GM10248 (cell line): ENCODE results near the gene AGER.

Source experiments
- CTCF ChIA-PET: fragments of 300-600 bp; sonication (Branson Sonifier 250); formaldehyde crosslinking; extraction: SDS; loops from one replicate; lab custom pipeline; 2021; ENCODE audit warnings: antibody characterized with exemption; lab: Yijun Ruan, JAX
- POLR2A ChIA-PET: fragments of 350-650 bp; sonication (Branson Sonifier 250); formaldehyde crosslinking; extraction: SDS; loops from one replicate; lab custom pipeline; 2020; ENCODE audit warnings: antibody characterized with exemption; lab: Yijun Ruan, JAX
- DNase-seq: peaks from one replicate; pipeline ENCODE4 v3.0.0; 2012; ENCODE audit errors: extremely low spot score
- TF ChIP-seq, protein P1 (sequence below): IDR thresholded peaks from 2 replicates; pipeline ENCODE4 v1.5.1; 2012; ENCODE audit warnings: mild to moderate bottlenecking, low read depth; ENCODE audit errors: extremely low read depth, missing control alignments, control extremely low read depth

AGER gene

GRCh38 chr6:32175322-32175710 is 8.7 kb downstream of the AGER start:
- ChIA-PET POLR2A (no interaction called here), CTCF (no interaction called here)
- no peak for DNase-seq
- TF ChIP-seq, protein P1, sequence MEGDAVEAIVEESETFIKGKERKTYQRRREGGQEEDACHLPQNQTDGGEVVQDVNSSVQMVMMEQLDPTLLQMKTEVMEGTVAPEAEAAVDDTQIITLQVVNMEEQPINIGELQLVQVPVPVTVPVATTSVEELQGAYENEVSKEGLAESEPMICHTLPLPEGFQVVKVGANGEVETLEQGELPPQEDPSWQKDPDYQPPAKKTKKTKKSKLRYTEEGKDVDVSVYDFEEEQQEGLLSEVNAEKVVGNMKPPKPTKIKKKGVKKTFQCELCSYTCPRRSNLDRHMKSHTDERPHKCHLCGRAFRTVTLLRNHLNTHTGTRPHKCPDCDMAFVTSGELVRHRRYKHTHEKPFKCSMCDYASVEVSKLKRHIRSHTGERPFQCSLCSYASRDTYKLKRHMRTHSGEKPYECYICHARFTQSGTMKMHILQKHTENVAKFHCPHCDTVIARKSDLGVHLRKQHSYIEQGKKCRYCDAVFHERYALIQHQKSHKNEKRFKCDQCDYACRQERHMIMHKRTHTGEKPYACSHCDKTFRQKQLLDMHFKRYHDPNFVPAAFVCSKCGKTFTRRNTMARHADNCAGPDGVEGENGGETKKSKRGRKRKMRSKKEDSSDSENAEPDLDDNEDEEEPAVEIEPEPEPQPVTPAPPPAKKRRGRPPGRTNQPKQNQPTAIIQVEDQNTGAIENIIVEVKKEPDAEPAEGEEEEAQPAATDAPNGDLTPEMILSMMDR, result no peak

DNA sequence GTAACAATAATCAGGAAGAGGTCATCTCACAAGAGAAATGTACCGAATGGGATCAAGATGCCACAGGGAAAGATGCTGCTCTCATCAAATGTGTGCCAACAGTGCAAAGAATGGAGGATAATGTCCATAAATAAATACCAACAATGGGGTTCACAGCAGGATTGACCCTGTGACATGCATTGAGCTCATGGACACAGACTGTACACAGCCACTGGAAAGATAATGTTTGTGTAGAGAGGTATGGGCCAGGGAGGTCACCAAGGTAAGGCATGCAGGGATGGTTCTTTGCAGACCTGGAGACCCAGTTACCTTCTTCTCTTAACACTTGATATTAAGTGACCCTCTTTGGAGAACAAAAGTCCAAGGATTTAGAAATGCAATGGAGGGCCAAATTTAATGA is 9.6 kb downstream of the AGER start:
- TF ChIP-seq, protein P1, result no peak
- no peak for DNase-seq
- ChIA-PET CTCF (no interaction called here), POLR2A (no interaction called here)

GRCh38 chr6:32173051-32173727 is 10.9 kb downstream of the AGER start:
- DNase-seq, result no peak
- CTCF ChIA-PET, result no interaction called here
- POLR2A ChIA-PET, result no interaction called here
- TF ChIP-seq, protein P1, result no peak

DNA sequence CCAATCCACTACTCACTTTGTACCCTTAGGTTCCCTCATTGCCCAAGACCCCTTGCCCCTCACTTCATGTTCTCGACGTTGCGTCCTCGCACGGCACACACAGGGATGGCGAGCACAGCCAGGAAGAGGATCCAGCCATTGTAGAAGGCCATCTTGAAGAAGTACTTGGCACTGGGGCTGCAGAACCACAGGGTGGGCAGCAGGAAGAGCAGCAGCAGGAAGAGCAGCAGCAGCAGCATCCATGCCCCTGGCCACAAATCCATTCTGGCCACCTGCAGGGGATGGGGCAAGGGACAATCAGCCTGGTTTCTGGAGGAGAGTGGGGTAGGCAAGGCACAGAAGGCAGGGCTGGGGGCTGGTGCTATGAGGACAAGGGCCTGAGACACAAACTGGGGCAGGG is 12.8 kb downstream of the AGER start:
- POLR2A ChIA-PET, result no interaction called here
- no peak for DNase-seq
- CTCF ChIA-PET, result interaction anchor here (1.1 to 1.4 kb wide), 2 partner anchors 24 to 53 kb away, joined by 4 read pairs; no protein-coding TSS in a partner anchor
- TF ChIP-seq, protein P1, result no peak

DNA sequence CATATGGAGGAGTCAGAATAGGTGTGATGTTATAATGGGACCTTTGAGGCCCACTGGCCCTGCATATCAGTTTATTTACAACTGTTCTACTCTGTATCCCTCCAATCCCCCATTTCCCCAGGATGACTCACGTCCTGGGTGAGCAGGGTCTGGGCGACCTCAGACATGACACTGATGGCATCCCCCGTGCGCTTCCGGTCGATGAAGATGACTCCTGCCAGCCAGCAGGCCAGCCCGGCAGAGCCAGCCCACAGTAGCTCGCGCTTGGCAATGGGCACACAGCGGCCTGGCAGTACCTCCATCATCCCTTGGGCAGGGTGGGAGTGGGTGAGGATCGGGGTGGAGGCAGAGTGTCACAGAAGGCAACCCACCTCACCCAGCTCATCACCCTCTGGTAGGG is 13.8 kb downstream of the AGER start:
- CTCF ChIA-PET, result no interaction called here
- TF ChIP-seq, protein P1, result no peak
- POLR2A ChIA-PET, result no interaction called here
- no peak for DNase-seq

DNA sequence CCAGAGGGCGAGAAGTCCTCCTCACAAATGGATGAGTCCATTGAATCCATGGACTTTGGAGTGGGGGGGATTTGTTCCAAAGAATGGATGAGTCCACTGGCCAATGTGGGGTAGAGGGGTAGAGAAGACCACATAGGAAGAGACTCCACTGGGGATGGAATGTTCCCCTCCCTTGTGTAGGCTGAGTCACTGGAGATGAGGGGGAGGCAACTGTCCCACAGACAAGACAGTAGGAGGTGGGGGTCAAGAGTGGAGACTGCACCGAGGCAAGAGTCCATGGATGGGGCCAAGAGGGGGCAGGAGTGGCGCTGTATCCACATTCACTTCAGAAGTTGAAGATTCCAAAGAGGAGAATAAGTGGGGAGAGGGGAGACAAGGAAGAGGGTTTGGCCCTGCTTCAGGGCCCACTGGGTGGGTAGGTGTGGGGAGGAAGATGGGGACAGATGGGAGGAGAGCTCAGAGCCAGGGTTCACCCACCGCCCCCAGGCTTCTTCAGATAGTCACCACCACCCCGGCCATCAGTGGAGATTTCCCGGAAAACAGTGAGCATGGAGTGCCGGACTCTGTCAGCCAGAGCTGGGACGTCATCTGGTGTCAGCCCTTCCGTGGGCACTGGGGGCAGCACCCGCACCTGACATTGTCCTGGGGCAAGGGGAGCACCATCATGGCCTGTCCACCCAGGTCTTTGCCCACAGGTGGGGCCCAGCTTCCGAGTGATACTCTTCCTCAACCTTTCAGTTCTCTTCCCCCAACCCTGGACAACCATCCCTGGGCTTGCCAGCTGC is 15.1 kb downstream of the AGER start:
- no peak for DNase-seq
- TF ChIP-seq, protein P1, result no peak
- CTCF ChIA-PET, result interaction anchor here (1.1 kb wide), 1 partner anchor 50 kb away, joined by 5 read pairs; no protein-coding TSS in a partner anchor
- POLR2A ChIA-PET, result no interaction called here
